ENCODE data around the gene WDR37. TPM values are rescaled to one million over a fixed set of nuclear protein-coding genes. Genes with fewer than 3 reads are reported as not detected.

Gene WDR37, protein sequence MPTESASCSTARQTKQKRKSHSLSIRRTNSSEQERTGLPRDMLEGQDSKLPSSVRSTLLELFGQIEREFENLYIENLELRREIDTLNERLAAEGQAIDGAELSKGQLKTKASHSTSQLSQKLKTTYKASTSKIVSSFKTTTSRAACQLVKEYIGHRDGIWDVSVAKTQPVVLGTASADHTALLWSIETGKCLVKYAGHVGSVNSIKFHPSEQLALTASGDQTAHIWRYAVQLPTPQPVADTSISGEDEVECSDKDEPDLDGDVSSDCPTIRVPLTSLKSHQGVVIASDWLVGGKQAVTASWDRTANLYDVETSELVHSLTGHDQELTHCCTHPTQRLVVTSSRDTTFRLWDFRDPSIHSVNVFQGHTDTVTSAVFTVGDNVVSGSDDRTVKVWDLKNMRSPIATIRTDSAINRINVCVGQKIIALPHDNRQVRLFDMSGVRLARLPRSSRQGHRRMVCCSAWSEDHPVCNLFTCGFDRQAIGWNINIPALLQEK
- 21.6 and 22.2 TPM in 2 replicates for total RNA-seq

GRCh38 chr10:1056326-1057105 lies at the start of gene WDR37:
TSS of gene WDR37 (plus strand) at chr10:1056385. CDS start at chr10:1072156, 15,771 bp downstream.

GRCh38 chr10:1025683-1026082 lies 30.5 kb upstream of the WDR37 start, which contains the start of gene IDI2:
TSS of gene IDI2 (minus strand) at chr10:1025859. CDS start at chr10:1024723, 1,136 bp downstream.

GRCh38 chr10:1048732-1049424 lies 7.3 kb upstream of the WDR37 start, which contains the start of gene IDI1:
TSS of gene IDI1 (minus strand) at chr10:1049119. CDS start at chr10:1049003, 116 bp downstream.

Other genes starting within 250 kb of the WDR37 start
- gene LARP4B, start 124.7 kb upstream of the WDR37 start, total RNA-seq: 50.3 and 51.3 TPM in 2 replicates
- 28.5 and 31.6 TPM in 2 replicates for gene GTPBP4, start 68.0 kb upstream of the WDR37 start, total RNA-seq
- gene IDI2, start 30.5 kb upstream of the WDR37 start, total RNA-seq: not detected in 2 replicates
- gene IDI1, start 7.3 kb upstream of the WDR37 start, total RNA-seq: 76.7 and 84.8 TPM in 2 replicates